Cardiac muscle cell (in vitro differentiated cells and primary cell): ENCODE results near the gene DSCAML1. TPM values are rescaled to one million over a fixed set of nuclear protein-coding genes. Genes with fewer than 3 reads are reported as not detected.

ENCODE experiments used
- DNase-seq, 2 donors: peaks; one replicate each; pipeline versions ENCODE4 v3.0.0 to v3.0.0-alpha.2; 2010 to 2017; ENCODE audit warnings: low read depth in 1 of 2, low spot score in 1 of 2
- H3K27ac ChIP-seq: fragments of 200-600 bp; sonication (generic); 2 replicates; pipeline ENCODE4 v1.5.1; 2016
- H3K27me3 ChIP-seq: fragments of 200-600 bp; sonication (generic); 2 replicates; pipeline ENCODE4 v1.6.0; 2016; ENCODE audit warnings: control low read depth
- H3K36me3 ChIP-seq: fragments of 200-600 bp; sonication (generic); 2 replicates; pipeline ENCODE4 v1.5.1; 2016; ENCODE audit warnings: control low read depth
- H3K4me1 ChIP-seq: fragments of 200-600 bp; sonication (generic); 2 replicates; pipeline ENCODE4 v1.8.1; 2017; ENCODE audit warnings: low read depth, mild to moderate bottlenecking, mixed run types
- H3K4me3 ChIP-seq: fragments of 200-600 bp; sonication (generic); 2 replicates; pipeline ENCODE4 v1.5.1; 2016; ENCODE audit warnings: mild to moderate bottlenecking
- H3K9me3 ChIP-seq: fragments of 200-600 bp; sonication (generic); 2 replicates; pipeline ENCODE4 v1.5.1; 2017; ENCODE audit warnings: low read depth, mild to moderate bottlenecking, control low read depth
- polyA plus RNA-seq: library from polyadenylated mRNA; unstranded; fragments of >200 nt; fragmentation: Nextera tagmentation; extraction: Ambion mirVana; gene quantifications from 2 replicates; pipeline ENCODE4 v1.2.1, GENCODE V29; 2016
- total RNA-seq: library from RNA; depleted of rRNA; stranded (reverse); fragments of >200 nt; gene quantifications from 2 replicates; pipeline ENCODE4 v1.2.3, GENCODE V29; 2016
- TF ChIP-seq, protein P1 (sequence below): IDR thresholded peaks from 2 replicates; pipeline ENCODE4 v1.5.1; 2012; ENCODE audit warnings: low read depth, mild to moderate bottlenecking, low read length

The DSCAML1 gene
- total and polyA plus RNA-seq, 2 experiments from 2014 or later = 1.8 TPM; not detected in 1

GRCh38 chr11:117538263-117539135 lies 258.5 kb downstream of the DSCAML1 start:
- peak in 1 of 2 donors; percentile 21 for DNase-seq
- Histone ChIP-seq H3K36me3 (no peaks in the 10 kb centered on the region), H3K4me3 (no peak overlapping the region), H3K9me3 (no peaks in the 10 kb centered on the region), H3K27me3 (no peaks in the 10 kb centered on the region), H3K4me1 (no peaks in the 10 kb centered on the region), H3K27ac (no peak overlapping the region)
- TF ChIP-seq, protein P1, sequence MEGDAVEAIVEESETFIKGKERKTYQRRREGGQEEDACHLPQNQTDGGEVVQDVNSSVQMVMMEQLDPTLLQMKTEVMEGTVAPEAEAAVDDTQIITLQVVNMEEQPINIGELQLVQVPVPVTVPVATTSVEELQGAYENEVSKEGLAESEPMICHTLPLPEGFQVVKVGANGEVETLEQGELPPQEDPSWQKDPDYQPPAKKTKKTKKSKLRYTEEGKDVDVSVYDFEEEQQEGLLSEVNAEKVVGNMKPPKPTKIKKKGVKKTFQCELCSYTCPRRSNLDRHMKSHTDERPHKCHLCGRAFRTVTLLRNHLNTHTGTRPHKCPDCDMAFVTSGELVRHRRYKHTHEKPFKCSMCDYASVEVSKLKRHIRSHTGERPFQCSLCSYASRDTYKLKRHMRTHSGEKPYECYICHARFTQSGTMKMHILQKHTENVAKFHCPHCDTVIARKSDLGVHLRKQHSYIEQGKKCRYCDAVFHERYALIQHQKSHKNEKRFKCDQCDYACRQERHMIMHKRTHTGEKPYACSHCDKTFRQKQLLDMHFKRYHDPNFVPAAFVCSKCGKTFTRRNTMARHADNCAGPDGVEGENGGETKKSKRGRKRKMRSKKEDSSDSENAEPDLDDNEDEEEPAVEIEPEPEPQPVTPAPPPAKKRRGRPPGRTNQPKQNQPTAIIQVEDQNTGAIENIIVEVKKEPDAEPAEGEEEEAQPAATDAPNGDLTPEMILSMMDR = no peak

DNA sequence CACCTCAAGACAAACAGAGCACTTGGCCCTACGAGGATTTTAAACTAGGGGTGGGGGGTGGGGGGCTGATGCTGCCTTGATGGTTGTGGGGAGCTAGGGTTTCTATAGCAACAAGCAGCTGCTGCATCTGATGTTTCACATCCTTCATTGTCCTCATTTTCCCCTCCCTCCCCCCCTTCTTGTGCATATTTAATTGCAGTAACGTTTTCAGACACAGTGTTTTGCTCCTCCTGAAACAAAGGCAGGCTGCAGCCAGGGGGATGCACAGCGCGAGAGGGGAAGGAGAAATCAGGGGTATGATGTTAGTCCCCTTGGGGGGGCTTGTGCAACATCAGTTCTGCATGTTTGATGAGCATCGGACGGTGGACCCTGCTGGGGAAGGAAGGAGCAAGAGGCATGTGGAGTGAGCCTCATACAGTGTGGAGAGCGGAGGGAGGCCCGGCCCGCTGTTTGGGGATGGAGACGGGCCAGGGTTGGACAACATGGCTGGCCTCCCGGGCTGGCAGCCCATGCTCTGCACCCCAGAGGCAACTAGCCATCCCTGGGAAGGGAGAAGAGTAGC lies 261.1 kb downstream of the DSCAML1 start:
- Histone ChIP-seq H3K36me3 (no peaks in the 10 kb centered on the region), H3K4me3 (no peak overlapping the region), H3K27ac (no peak overlapping the region), H3K27me3 (no peaks in the 10 kb centered on the region), H3K4me1 (no peaks in the 10 kb centered on the region), H3K9me3 (no peaks in the 10 kb centered on the region)
- TF ChIP-seq, protein P1 = no peak
- no peak for DNase-seq

DNA sequence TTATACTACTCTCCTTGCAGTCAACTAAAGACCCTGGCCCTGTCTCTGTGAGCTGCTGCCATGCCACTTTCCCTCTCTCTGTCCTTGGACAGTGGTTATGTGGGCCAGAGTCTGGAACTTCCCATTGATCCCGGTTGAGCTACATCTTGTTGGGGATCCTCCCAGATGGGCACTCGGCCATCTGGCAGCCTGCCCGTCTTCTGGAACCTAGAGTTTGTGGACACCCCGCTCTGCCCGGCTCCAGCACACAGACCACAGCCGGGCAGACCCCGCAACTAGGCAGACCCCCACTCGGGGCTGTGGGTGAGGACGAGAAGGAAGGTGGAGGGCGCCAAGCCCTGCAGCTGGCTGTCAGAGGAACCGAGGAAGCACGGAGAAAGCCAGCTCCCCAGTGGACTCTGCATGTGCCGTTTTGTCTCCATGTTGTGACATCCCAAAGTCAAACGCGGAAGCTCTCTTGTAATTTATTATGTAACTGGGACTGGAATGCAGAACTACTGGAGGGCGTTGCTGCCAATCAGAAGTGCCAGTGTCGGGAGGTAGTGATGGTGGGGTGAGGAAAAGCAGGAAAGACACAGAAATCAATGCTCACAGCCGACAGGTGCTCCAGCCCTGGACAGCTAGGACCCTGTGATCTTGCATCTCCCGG lies 261.7 kb downstream of the DSCAML1 start:
- Histone ChIP-seq H3K27me3 (no peaks in the 10 kb centered on the region), H3K36me3 (no peaks in the 10 kb centered on the region), H3K27ac (no peak overlapping the region), H3K9me3 (no peaks in the 10 kb centered on the region), H3K4me3 (no peak overlapping the region), H3K4me1 (no peaks in the 10 kb centered on the region)
- DNase-seq = no peak
- TF ChIP-seq, protein P1 = no peak

GRCh38 chr11:117532568-117532967 lies 264.4 kb downstream of the DSCAML1 start:
- DNase-seq = no peak
- TF ChIP-seq, protein P1 = no peak
- no peaks in the 10 kb centered on the region for H3K27me3 ChIP-seq
- no peak overlapping the region for H3K4me3 ChIP-seq
- no peaks in the 10 kb centered on the region for H3K4me1 ChIP-seq
- no peak overlapping the region for H3K27ac ChIP-seq
- no peaks in the 10 kb centered on the region for H3K36me3 ChIP-seq
- H3K9me3 ChIP-seq = no peaks in the 10 kb centered on the region

- TF ChIP-seq, protein P1 = no peak
- Histone ChIP-seq H3K27ac (no peak overlapping the region), H3K4me3 (no peak overlapping the region)
Observed at GRCh38 chr11:117529816-117530215, 267.2 kb downstream of the DSCAML1 start.

More at GRCh38 chr11:117529816-117530215, 267.2 kb downstream of the DSCAML1 start:
- H3K27me3 ChIP-seq = no peaks in the 10 kb centered on the region
- no peaks in the 10 kb centered on the region for H3K36me3 ChIP-seq
- no peaks in the 10 kb centered on the region for H3K4me1 ChIP-seq
- H3K9me3 ChIP-seq = no peaks in the 10 kb centered on the region
- no peak for DNase-seq
